Esophagus squamous epithelium (tissue), 5 donors: ENCODE data around the gene FZD4. TPM values are rescaled to one million over a fixed set of nuclear protein-coding genes. Genes with fewer than 3 reads are reported as not detected.

ENCODE experiments used
- DNase-seq: peaks from one replicate; lab custom pipeline; 2025; lab: John Stamatoyannopoulos, UW
- H3K27ac ChIP-seq, 4 donors: fragments of 200-600 bp; sonication (generic); one replicate each; pipeline ENCODE4 v1.5.1; 2016 to 2019; ENCODE audit warnings: mild to moderate bottlenecking in 1 of 4
- H3K27me3 ChIP-seq, 4 donors: fragments of 200-600 bp; sonication (generic); 1 replicate in 3 of 4; 2 replicates in 1 of 4; pipeline versions ENCODE4 v1.5.1 to v1.6.0; 2017 to 2021; ENCODE audit warnings: antibody characterized with exemption in 1 of 4
- H3K36me3 ChIP-seq, 3 donors: fragments of 200-600 bp; sonication (generic); one replicate each; pipeline ENCODE4 v1.5.1; 2016 to 2019
- H3K4me1 ChIP-seq, 3 donors: fragments of 200-600 bp; sonication (generic); one replicate each; pipeline ENCODE4 v1.5.1; 2017 to 2019
- H3K4me3 ChIP-seq, 4 donors: fragments of 200-600 bp; sonication (generic); 1 replicate in 3 of 4; 2 replicates in 1 of 4; pipeline ENCODE4 v1.5.1; 2016 to 2019; ENCODE audit warnings: mild to moderate bottlenecking in 2 of 4, moderate library complexity in 1 of 4
- H3K9me3 ChIP-seq, 3 donors: fragments of 200-600 bp; sonication (generic); one replicate each; pipeline ENCODE4 v1.5.1; 2016 to 2019
- POLR2A ChIP-seq, 4 donors: fragments of 450-650 bp; IDR thresholded peaks; one replicate each; pipeline ENCODE4 v1.6.1; 2017; ENCODE audit warnings: antibody characterized with exemption in 4 of 4, mild to moderate bottlenecking in 4 of 4, moderate library complexity in 3 of 4
- WGBS, 2 donors: methylation state at CpG; one replicate each; pipeline ENCODE4 v1.1.5; 2018; 5-methylcytosine and 5-hydroxymethylcytosine counted together
- intact Hi-C: fragments of 100-400 bp; cut with DNase I; formaldehyde crosslinking; loops from one replicate; pipeline ENCODE4 v1.15.0; 2022
- total RNA-seq, 4 donors: library from RNA; depleted of rRNA; stranded (reverse); fragments of >200 nt; gene quantifications; one replicate each; pipeline ENCODE4 v1.1.0, GENCODE V29; 2016
- TF ChIP-seq, protein P1 (sequence below), 6 experiments: fragments of 450-650 bp in 4 of 6; fragments of 200-600 bp in 2 of 6; sonication (generic) in 2 of 6; IDR thresholded peaks; one replicate each; pipeline ENCODE4 v1.5.1; 2016 to 2019; ENCODE audit warnings: antibody characterized with exemption in 6 of 6, mild to moderate bottlenecking in 4 of 6, moderate library complexity in 4 of 6
- donor health status: DM: yes; HTN: yes; CAD: no.

The FZD4 gene
- total RNA-seq, 4 donors from 2014 or later, result 1.1 to 14.3 (median 6.8) TPM

DNA sequence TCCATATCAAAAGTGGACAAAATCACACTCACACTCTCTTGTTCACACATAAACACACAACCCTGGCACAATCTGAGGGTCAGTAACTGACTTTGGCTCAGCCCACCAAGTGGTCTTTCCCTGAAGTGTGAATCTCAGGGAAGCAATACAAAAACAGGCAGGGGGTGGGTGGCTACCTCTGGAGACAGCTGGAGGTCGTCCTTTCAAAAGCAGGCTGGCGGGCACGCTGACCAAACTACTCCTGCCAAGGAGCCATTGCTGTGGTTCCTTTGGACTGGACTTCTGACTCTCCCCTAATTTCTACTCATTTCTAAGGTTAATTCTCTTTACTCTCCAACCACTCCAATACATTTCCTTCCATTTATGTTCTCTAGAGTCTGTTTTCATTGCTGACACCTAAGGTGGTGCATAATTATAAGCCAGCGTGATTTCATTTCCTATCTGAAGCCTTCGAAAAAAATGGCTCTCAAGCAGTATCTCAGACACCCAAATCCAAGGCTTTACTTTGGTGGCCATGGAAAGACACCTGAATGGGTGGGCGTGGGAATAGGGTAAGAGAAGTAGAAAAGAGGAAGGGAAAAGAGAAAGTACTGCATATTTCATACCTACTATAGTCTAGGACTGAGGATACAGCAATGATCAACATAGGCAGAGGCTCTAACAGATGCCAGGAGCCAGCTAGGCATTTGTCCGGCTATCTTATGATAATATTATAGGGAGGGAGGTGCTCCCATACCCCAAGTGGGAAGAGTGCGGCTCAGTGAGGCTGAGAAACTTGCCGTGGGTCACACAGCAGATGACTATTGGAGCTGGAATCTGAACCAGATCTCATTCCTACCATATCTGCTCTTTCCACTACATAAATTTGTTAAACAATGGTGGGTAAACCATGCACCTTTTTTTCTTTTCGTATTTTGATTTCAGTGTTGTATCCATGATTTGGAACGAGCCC, 22.0 kb downstream of the FZD4 start:
- Histone ChIP-seq H3K4me1 (peaks cover 7 to 51% (median 9%) of the 10 kb centered on the region in 3 donors), H3K27me3 (no peaks in the 10 kb centered on the region), H3K36me3 (no peaks in the 10 kb centered on the region), H3K27ac (peak overlapping the region in 2 of 4 donors; percentile 10 to 42), H3K9me3 (no peaks in the 10 kb centered on the region), H3K4me3 (no peak overlapping the region)
- WGBS, 2 donors, result 74 to 78% methylated on average over 11 of the region's 11 CpGs
- intact Hi-C loops, result loop anchor here (10.0 kb wide), 1 partner anchor 492 kb away; no protein-coding TSS in a partner anchor
- no peak for TF ChIP-seq POLR2A (IDR thresholded peaks at IDR 0.05)
- TF ChIP-seq, protein P1, sequence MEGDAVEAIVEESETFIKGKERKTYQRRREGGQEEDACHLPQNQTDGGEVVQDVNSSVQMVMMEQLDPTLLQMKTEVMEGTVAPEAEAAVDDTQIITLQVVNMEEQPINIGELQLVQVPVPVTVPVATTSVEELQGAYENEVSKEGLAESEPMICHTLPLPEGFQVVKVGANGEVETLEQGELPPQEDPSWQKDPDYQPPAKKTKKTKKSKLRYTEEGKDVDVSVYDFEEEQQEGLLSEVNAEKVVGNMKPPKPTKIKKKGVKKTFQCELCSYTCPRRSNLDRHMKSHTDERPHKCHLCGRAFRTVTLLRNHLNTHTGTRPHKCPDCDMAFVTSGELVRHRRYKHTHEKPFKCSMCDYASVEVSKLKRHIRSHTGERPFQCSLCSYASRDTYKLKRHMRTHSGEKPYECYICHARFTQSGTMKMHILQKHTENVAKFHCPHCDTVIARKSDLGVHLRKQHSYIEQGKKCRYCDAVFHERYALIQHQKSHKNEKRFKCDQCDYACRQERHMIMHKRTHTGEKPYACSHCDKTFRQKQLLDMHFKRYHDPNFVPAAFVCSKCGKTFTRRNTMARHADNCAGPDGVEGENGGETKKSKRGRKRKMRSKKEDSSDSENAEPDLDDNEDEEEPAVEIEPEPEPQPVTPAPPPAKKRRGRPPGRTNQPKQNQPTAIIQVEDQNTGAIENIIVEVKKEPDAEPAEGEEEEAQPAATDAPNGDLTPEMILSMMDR (IDR thresholded peaks at IDR 0.05), result no peak
- DNase-seq, result no peak

DNA sequence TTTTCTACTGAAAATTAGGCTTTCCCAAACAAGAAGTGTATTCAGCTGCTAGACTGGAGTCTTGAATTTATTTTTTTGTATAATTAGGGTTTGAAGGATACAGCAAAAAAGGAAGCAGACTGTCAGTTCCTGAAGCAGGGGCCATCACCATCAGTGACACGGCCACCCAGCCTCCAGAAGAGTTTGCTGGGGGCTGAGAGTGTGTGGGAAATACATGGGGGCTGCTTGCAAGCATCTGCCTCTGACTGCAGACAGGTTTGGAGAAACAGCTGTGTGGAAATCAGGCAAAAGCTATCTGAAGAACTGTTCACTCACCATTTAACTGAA, 23.0 kb downstream of the FZD4 start:
- DNase-seq, result no peak

DNA sequence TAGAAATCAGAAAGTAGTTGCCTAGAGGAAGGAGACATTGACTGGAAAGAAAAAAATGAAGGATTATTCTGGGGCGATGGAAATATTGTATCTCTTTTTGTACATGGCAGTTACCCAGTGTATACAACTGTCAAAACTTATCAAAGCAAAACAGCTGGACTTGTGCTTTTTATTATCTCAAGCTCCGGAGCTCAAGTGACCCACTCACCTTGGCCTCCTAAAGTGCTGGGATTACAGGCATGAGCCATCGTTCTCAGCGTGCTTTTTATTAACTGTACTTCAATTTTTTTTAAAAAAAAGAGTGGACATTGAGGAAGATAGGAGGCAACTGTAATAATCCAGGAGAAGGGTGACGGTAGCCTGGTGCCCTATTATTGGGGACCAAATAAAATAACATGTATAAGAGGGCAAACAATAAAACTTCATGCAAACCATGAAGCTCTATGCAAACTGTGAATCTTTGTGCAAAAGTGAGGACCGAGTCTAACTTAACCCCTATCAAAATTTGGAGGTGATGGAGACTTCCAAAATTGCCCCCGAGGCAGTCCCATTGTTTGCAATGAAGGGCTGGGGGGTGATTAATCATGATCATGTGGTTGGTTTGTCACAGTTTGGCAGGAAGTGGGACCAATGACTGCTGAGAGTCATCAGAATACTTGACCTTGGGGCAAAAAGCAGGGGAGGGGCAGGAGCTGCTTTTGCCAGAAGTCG, 23.5 kb downstream of the FZD4 start:
- peaks cover 7 to 43% (median 9%) of the 10 kb centered on the region in 3 donors for H3K4me1 ChIP-seq
- no peak for TF ChIP-seq POLR2A (IDR thresholded peaks at IDR 0.05)
- TF ChIP-seq, protein P1 (IDR thresholded peaks at IDR 0.05), result no peak
- intact Hi-C loops, result loop anchor here (10.0 kb wide), 1 partner anchor 493 kb away; no protein-coding TSS in a partner anchor
- H3K27me3 ChIP-seq, result no peaks in the 10 kb centered on the region
- no peaks in the 10 kb centered on the region for H3K36me3 ChIP-seq
- no peaks in the 10 kb centered on the region for H3K9me3 ChIP-seq
- no peak overlapping the region for H3K4me3 ChIP-seq
- DNase-seq, result no peak
- H3K27ac ChIP-seq, result peak overlapping the region in 3 of 4 donors; percentile 3 to 42 (median 30)
- WGBS, 2 donors, result 42 to 43% methylated on average over 8 of the region's 8 CpGs

More for the DNA sequence above, 23.0 kb downstream of the FZD4 start:
- no peaks in the 10 kb centered on the region for H3K27me3 ChIP-seq
- no peaks in the 10 kb centered on the region for H3K9me3 ChIP-seq
- H3K27ac ChIP-seq, result peak overlapping the region in 3 of 4 donors; percentile 3 to 42 (median 30)
- intact Hi-C loops, result loop anchor here (10.0 kb wide), 1 partner anchor 493 kb away; no protein-coding TSS in a partner anchor
- no peak overlapping the region for H3K4me3 ChIP-seq
- H3K36me3 ChIP-seq, result no peaks in the 10 kb centered on the region
- peaks cover 7 to 43% (median 9%) of the 10 kb centered on the region in 3 donors for H3K4me1 ChIP-seq
- WGBS, 2 donors, result 21 to 37% methylated on average over 1 of the region's 1 CpG
- no peak for TF ChIP-seq POLR2A (IDR thresholded peaks at IDR 0.05)
- TF ChIP-seq, protein P1 (IDR thresholded peaks at IDR 0.05), result no peak

DNA sequence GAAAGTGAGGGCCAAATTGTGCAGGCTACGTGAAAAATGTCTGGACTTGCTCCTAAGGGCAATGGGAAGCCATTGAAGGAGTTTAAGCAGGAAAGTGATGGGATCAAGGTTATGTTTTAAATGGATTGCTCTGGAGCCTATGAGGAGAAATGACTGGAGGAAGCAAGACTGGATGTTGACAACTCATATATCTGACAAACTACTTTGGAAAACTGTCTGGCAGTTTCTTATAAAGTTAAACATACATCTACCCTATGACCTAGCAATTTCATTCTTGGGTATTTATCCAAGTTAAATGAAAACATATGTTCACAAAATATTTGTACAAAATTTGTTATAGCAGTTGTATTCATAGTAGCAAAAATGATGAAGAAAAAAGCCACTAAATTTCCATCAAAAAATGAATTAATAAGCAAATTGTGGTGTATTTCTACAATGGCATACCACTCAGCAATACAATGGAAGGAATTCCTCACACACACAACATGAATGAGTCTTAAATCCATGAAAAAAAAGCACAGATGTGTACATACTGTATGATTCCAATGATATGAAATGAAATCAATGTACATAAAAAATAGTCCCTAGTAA, 24.1 kb downstream of the FZD4 start:
- DNase-seq, result no peak
- H3K27ac ChIP-seq, result no peak overlapping the region
- peaks cover 7 to 42% (median 9%) of the 10 kb centered on the region in 3 donors for H3K4me1 ChIP-seq
- intact Hi-C loops, result loop anchor here (10.0 kb wide), 1 partner anchor 494 kb away; no protein-coding TSS in a partner anchor
- no peaks in the 10 kb centered on the region for H3K9me3 ChIP-seq
- H3K36me3 ChIP-seq, result no peaks in the 10 kb centered on the region
- H3K4me3 ChIP-seq, result no peak overlapping the region
- H3K27me3 ChIP-seq, result no peaks in the 10 kb centered on the region
- TF ChIP-seq POLR2A (IDR thresholded peaks at IDR 0.05), result no peak
- TF ChIP-seq, protein P1 (IDR thresholded peaks at IDR 0.05), result no peak
- WGBS, 2 donors, result 70 to 73% methylated on average over 1 of the region's 1 CpG
